Measurements from ENCODE around the gene ALG8. TPM values are rescaled to one million over a fixed set of nuclear protein-coding genes. Genes with fewer than 3 reads are reported as not detected.

Gene ALG8
- total RNA-seq, 1 experiment from 2014 or later, result 67.5 TPM

- H3K9me3 ChIP-seq (ENCODE audit: insufficient read depth, low read depth), result no peaks in the 10 kb centered on the region
- H3K9me2 ChIP-seq (ENCODE audit: insufficient read depth), result no peaks in the 10 kb centered on the region
- no peak for TF ChIP-seq EZH2 (IDR thresholded peaks at IDR 0.05; ENCODE audit: low read depth)
- no peak for TF ChIP-seq CTCF (conservative IDR thresholded peaks at IDR 0.05)
- no TSS peak for BruUV-seq (replicated peaks)
- ChIA-PET CTCF (no interaction called here), POLR2A (ENCODE audit: unreplicated experiment) (no interaction called here)
- H3F3A ChIP-seq (ENCODE audit: insufficient read depth, low read depth), result no peaks in the 10 kb centered on the region; the same call in 1 of the 2 replicates
- no peaks in the 10 kb centered on the region for H3K27me3 ChIP-seq (ENCODE audit: insufficient read depth, low read depth)
- H4K20me1 ChIP-seq (ENCODE audit: insufficient read depth), result peaks cover 26% of the 10 kb centered on the region
- no peak overlapping the region for H3K27ac ChIP-seq
- peaks cover 57% of the 10 kb centered on the region for H3K36me3 ChIP-seq (ENCODE audit: low read depth)
- no peak overlapping the region for H3K4me2 ChIP-seq
- H3K4me1 ChIP-seq (replicated peaks; ENCODE audit: insufficient read depth), result peaks cover 13% of the 10 kb centered on the region
- no peak overlapping the region for H3K4me3 ChIP-seq
- DNase-seq, result no peak
- no peak overlapping the region for H2AFZ ChIP-seq
- intact Hi-C loops (cut with micrococcal nuclease; ENCODE audit: unreplicated experiment), result no loop called here
- H3K79me2 ChIP-seq (ENCODE audit: low read depth), result peaks cover 41% of the 10 kb centered on the region
Observed at GRCh38 chr11:78071717-78072116, 67.7 kb downstream of the ALG8 start.

- no TSS peak for BruUV-seq (replicated peaks)
- no peak overlapping the region for H3K4me2 ChIP-seq
Observed at GRCh38 chr11:78070621-78071020, 68.8 kb downstream of the ALG8 start.

GRCh38 chr11:78069465-78069864, 70.0 kb downstream of the ALG8 start:
- Histone ChIP-seq H3K27ac (no peak overlapping the region), H3K4me1 (replicated peaks; ENCODE audit: insufficient read depth) (no peaks in the 10 kb centered on the region), H3F3A (ENCODE audit: insufficient read depth, low read depth) (no peaks in the 10 kb centered on the region), H3K36me3 (ENCODE audit: low read depth) (peaks cover 42% of the 10 kb centered on the region), H3K4me2 (no peak overlapping the region), H3K9me3 (ENCODE audit: insufficient read depth, low read depth) (no peaks in the 10 kb centered on the region), H3K4me3 (no peak overlapping the region), H4K20me1 (ENCODE audit: insufficient read depth) (peaks cover 4% of the 10 kb centered on the region; the same call in 1 of the 2 replicates), H3K9me2 (ENCODE audit: insufficient read depth) (no peaks in the 10 kb centered on the region), H3K27me3 (ENCODE audit: insufficient read depth, low read depth) (no peaks in the 10 kb centered on the region), H3K79me2 (ENCODE audit: low read depth) (peaks cover 18% of the 10 kb centered on the region), H2AFZ (no peak overlapping the region)
- ChIA-PET POLR2A (ENCODE audit: unreplicated experiment) (no interaction called here), CTCF (no interaction called here)
- BruUV-seq (replicated peaks), result no TSS peak
- no peak for DNase-seq
- intact Hi-C loops (cut with micrococcal nuclease; ENCODE audit: unreplicated experiment), result no loop called here
- TF ChIP-seq CTCF (conservative IDR thresholded peaks at IDR 0.05) (no peak), EZH2 (IDR thresholded peaks at IDR 0.05; ENCODE audit: low read depth) (no peak)

More at GRCh38 chr11:78070621-78071020, 68.8 kb downstream of the ALG8 start:
- Histone ChIP-seq H3K27ac (no peak overlapping the region), H4K20me1 (ENCODE audit: insufficient read depth) (peaks cover 15% of the 10 kb centered on the region), H3F3A (ENCODE audit: insufficient read depth, low read depth) (no peaks in the 10 kb centered on the region; the same call in 1 of the 2 replicates), H3K4me1 (replicated peaks; ENCODE audit: insufficient read depth) (peaks cover 9% of the 10 kb centered on the region; the same call in 1 of the 2 replicates), H2AFZ (no peak overlapping the region), H3K36me3 (ENCODE audit: low read depth) (peaks cover 54% of the 10 kb centered on the region), H3K9me2 (ENCODE audit: insufficient read depth) (no peaks in the 10 kb centered on the region), H3K9me3 (ENCODE audit: insufficient read depth, low read depth) (no peaks in the 10 kb centered on the region), H3K4me3 (no peak overlapping the region), H3K79me2 (ENCODE audit: low read depth) (peaks cover 30% of the 10 kb centered on the region), H3K27me3 (ENCODE audit: insufficient read depth, low read depth) (no peaks in the 10 kb centered on the region)
- ChIA-PET POLR2A (ENCODE audit: unreplicated experiment) (no interaction called here), CTCF (no interaction called here)
- no peak for DNase-seq
- TF ChIP-seq CTCF (conservative IDR thresholded peaks at IDR 0.05) (no peak), EZH2 (IDR thresholded peaks at IDR 0.05; ENCODE audit: low read depth) (no peak)
- intact Hi-C loops (cut with micrococcal nuclease; ENCODE audit: unreplicated experiment), result no loop called here
